ENCODE measurements around the gene CEMIP2.

The CEMIP2 gene

GRCh38 chr9:71721855-71722254 lies 46.5 kb downstream of the CEMIP2 start:
- no peak for TF ChIP-seq ZFX (IDR thresholded peaks at IDR 0.05)
- no peak for TF ChIP-seq CTCF (conservative IDR thresholded peaks at IDR 0.05)
- no peak overlapping the region for H3K27ac ChIP-seq

- TF ChIP-seq CTCF (conservative IDR thresholded peaks at IDR 0.05) = no peak
- TF ChIP-seq ZFX (IDR thresholded peaks at IDR 0.05) = no peak
- H3K27ac ChIP-seq = no peak overlapping the region
Observed at GRCh38 chr9:71719562-71719961, 48.8 kb downstream of the CEMIP2 start.

- H3K27ac ChIP-seq = no peak overlapping the region
- TF ChIP-seq CTCF (conservative IDR thresholded peaks at IDR 0.05) = no peak
- TF ChIP-seq ZFX (IDR thresholded peaks at IDR 0.05) = no peak
Observed at GRCh38 chr9:71719088-71719487, 49.2 kb downstream of the CEMIP2 start.

- peak; percentile 80 for TF ChIP-seq CTCF (conservative IDR thresholded peaks at IDR 0.05)
- TF ChIP-seq ZFX (IDR thresholded peaks at IDR 0.05) = no peak
- no peak overlapping the region for H3K27ac ChIP-seq
Observed at GRCh38 chr9:71716138-71716909, 52.0 kb downstream of the CEMIP2 start.

GRCh38 chr9:71710856-71711255 lies 57.5 kb downstream of the CEMIP2 start:
- TF ChIP-seq ZFX (IDR thresholded peaks at IDR 0.05) = no peak
- TF ChIP-seq CTCF (conservative IDR thresholded peaks at IDR 0.05) = no peak
- H3K27ac ChIP-seq = no peak overlapping the region

- TF ChIP-seq ZFX (IDR thresholded peaks at IDR 0.05) = no peak
- TF ChIP-seq CTCF (conservative IDR thresholded peaks at IDR 0.05) = no peak
- no peak overlapping the region for H3K27ac ChIP-seq
Observed at GRCh38 chr9:71710201-71710600, 58.1 kb downstream of the CEMIP2 start.

GRCh38 chr9:71709384-71709783 lies 58.9 kb downstream of the CEMIP2 start:
- no peak for TF ChIP-seq CTCF (conservative IDR thresholded peaks at IDR 0.05)
- TF ChIP-seq ZFX (IDR thresholded peaks at IDR 0.05) = no peak
- no peak overlapping the region for H3K27ac ChIP-seq

All from C4-2B (cell line).